Stomach (tissue), 19 donors: Measurements from ENCODE around the gene USP17L22. TPM values are rescaled to one million over a fixed set of nuclear protein-coding genes. Genes with fewer than 3 reads are reported as not detected.
A peak's percentile ranks its signal among the peaks of the same experiment; 100 is the strongest.
"Not testable (repeated sequence)": the region's sequence is repeated elsewhere in the genome, so short reads cannot be mapped to it uniquely, and the experiment has no call there.

Experiments
- DNase-seq, 2 donors: peaks; one replicate each; pipeline versions ENCODE4 v3.0.0 to v3.0.0-alpha.2; 2013 to 2019
- H3K27ac ChIP-seq, 5 donors: fragments of 200-600 bp in 4 of 5; sonication (generic) in 4 of 5; one replicate each; pipeline ENCODE4 v1.5.1; 2013 to 2019; ENCODE audit warnings: mild to moderate bottlenecking in 1 of 5, moderate library complexity in 1 of 5
- H3K27me3 ChIP-seq, 3 donors: fragments of 200-600 bp; sonication (generic); one replicate each; pipeline ENCODE4 v1.5.1; 2017 to 2019; ENCODE audit warnings: mixed run types in 1 of 3
- H3K36me3 ChIP-seq, 4 donors: fragments of 200-600 bp; sonication (generic); 1 replicate in 3 of 4; 2 replicates in 1 of 4; pipeline ENCODE4 v1.5.1; 2016 to 2019
- H3K4me1 ChIP-seq, 4 donors: fragments of 200-600 bp; sonication (generic); one replicate each; pipeline ENCODE4 v1.5.1; 2016 to 2019
- H3K4me3 ChIP-seq, 4 donors: fragments of 200-600 bp; sonication (generic) in 3 of 4; one replicate each; pipeline ENCODE4 v1.5.1; 2016 to 2019; ENCODE audit warnings: mild to moderate bottlenecking in 1 of 4
- H3K9me3 ChIP-seq, 4 donors: fragments of 200-600 bp; sonication (generic); one replicate each; pipeline ENCODE4 v1.5.1; 2016 to 2019
- WGBS, 5 donors: extraction: QIAGEN DNeasy Blood & Tissue Kit in 3 of 5; methylation state at CpG; one replicate each; pipeline versions ENCODE4 v1.1.5 to v1.1.7; 2013 to 2018; 5-methylcytosine and 5-hydroxymethylcytosine counted together
- intact Hi-C: fragments of 100-400 bp; cut with DNase I; formaldehyde crosslinking; loops from one replicate; pipeline ENCODE4 v1.15.1; 2023; ENCODE audit warnings: low total_unique reads
- long read RNA-seq, 10 donors: transcript quantifications; one replicate each; lab custom pipeline, GENCODE V29; 2026
- polyA plus RNA-seq, 3 donors: library from polyadenylated mRNA; stranded (reverse); fragments of 200-250 nt; gene quantifications; one replicate each; pipeline ENCODE4 v1.2.3, GENCODE V29; 2013
- total RNA-seq, 5 donors: library from RNA; depleted of rRNA; stranded (reverse); fragments of >200 nt; gene quantifications; one replicate each; pipeline versions ENCODE4 v1.1.0 to v1.2.3, GENCODE V29; 2014 to 2016
- donor health status: healthy with polysubstance abuse.
- donor health status: Bipolar disorder and iron deficiency.
- donor health status: healthy.

Gene USP17L22
- not detected for total RNA-seq
- polyA plus RNA-seq: not detected
- long read RNA-seq, donor 1: 0 reads
- long read RNA-seq, donor 2: 0 reads
- long read RNA-seq, donor 3: 0 reads
- long read RNA-seq, donor 4: 0 reads
- long read RNA-seq, donor 5: 0 reads
- long read RNA-seq, donor 6: 0 reads
- long read RNA-seq, donor 7: 0 reads
- long read RNA-seq, donor 8: 0 reads
- long read RNA-seq, donor 9: 0 reads
- long read RNA-seq, donor 10: 0 reads

DNA sequence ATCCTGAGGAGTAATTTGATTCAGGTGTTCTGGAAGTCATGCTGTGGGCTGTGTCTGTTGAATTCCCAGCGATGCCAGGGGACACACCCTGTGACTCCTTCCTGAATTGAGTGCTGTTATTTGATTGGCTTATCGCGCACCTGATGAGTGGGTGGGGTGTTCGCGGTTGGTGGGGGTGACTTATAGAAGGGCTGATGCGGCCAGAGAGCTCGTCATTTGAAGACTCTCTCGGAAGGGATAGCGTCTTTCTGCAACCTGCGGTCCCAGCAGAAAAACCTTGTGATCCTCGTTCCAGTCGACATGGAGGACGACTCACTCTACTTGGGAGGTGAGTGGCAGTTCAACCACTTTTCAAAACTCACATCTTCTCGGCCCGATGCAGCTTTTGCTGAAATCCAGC, at the start of gene USP17L22:
USP17L22 (plus strand) TSS at position 301 of the 400 bp plus-strand sequence; CDS start at position 301, 0 bp downstream.
- H3K27ac ChIP-seq, H3K27me3 ChIP-seq, H3K9me3 ChIP-seq, DNase-seq, H3K36me3 ChIP-seq, H3K4me1 ChIP-seq, intact Hi-C loops, H3K4me3 ChIP-seq: not testable (repeated sequence)
- no CpG with 5 or more reads among the region's 15 CpGs for WGBS, 5 donors

GRCh38 chr4:9219852-9220251, 47.6 kb upstream of the USP17L22 start, which contains the start of gene USP17L12:
TSS of gene USP17L12 (plus strand) at chr4:9220152. CDS start at chr4:9220152, 0 bp downstream.
- WGBS, 5 donors: no CpG with 5 or more reads among the region's 13 CpGs
- H3K4me1 ChIP-seq, H3K27ac ChIP-seq, intact Hi-C loops, H3K9me3 ChIP-seq, H3K27me3 ChIP-seq, H3K4me3 ChIP-seq, H3K36me3 ChIP-seq, DNase-seq: not testable (repeated sequence)

DNA sequence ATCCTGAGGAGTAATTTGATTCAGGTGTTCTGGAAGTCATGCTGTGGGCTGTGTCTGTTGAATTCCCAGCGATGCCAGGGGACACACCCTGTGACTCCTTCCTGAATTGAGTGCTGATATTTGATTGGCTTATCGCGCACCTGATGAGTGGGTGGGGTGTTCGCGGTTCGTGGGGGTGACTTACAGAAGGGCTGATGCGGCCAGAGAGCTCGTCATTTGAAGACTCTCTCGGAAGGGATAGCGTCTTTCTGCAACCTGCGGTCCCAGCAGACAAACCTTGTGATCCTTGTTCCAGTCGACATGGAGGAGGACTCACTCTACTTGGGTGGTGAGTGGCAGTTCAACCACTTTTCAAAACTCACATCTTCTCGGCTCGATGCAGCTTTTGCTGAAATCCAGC, 42.8 kb upstream of the USP17L22 start, which contains the start of gene USP17L13:
USP17L13 (plus strand) TSS at position 301 of the 400 bp plus-strand sequence; CDS start at position 301, 0 bp downstream.
- H3K4me1 ChIP-seq, H3K27ac ChIP-seq, intact Hi-C loops, H3K4me3 ChIP-seq, H3K27me3 ChIP-seq, DNase-seq, H3K36me3 ChIP-seq, H3K9me3 ChIP-seq: not testable (repeated sequence)
- no CpG with 5 or more reads among the region's 14 CpGs for WGBS, 5 donors

GRCh38 chr4:9230249-9230648, 37.2 kb upstream of the USP17L22 start:
- H3K27ac ChIP-seq, H3K4me3 ChIP-seq, H3K4me1 ChIP-seq, H3K27me3 ChIP-seq, H3K9me3 ChIP-seq, H3K36me3 ChIP-seq, intact Hi-C loops: not testable (repeated sequence)
- WGBS, 5 donors: 88 to 92% (median 89%) methylated on average over 2 to 5 of the region's 8 CpGs
- DNase-seq: peak in 1 of 2 donors; percentile 22

- H3K4me1 ChIP-seq, H3K27ac ChIP-seq, H3K9me3 ChIP-seq, H3K4me3 ChIP-seq, H3K36me3 ChIP-seq, intact Hi-C loops, DNase-seq, H3K27me3 ChIP-seq: not testable (repeated sequence)
- no CpG with 5 or more reads among the region's 15 CpGs for WGBS, 5 donors
These were observed 33.3 kb upstream of the USP17L22 start, which contains the start of gene USP17L15 for GRCh38 chr4:9234085-9234484. TSS of gene USP17L15 (plus strand) at chr4:9234385. CDS start at chr4:9234385, 0 bp downstream.

GRCh38 chr4:9238461-9238860, 29.0 kb upstream of the USP17L22 start:
- H3K27me3 ChIP-seq, H3K27ac ChIP-seq, H3K4me1 ChIP-seq, H3K9me3 ChIP-seq, H3K4me3 ChIP-seq, H3K36me3 ChIP-seq, intact Hi-C loops: not testable (repeated sequence)
- 77 to 84% (median 83%) methylated on average over 8 to 11 of the region's 12 CpGs; no CpG with 5 or more reads in 2 of the 5 donors for WGBS, 5 donors
- peak; percentile 1 to 18 for DNase-seq

GRCh38 chr4:9243579-9243978, 23.8 kb upstream of the USP17L22 start, which contains the start of gene USP17L17:
TSS of gene USP17L17 (plus strand) at chr4:9243879. CDS start at chr4:9243879, 0 bp downstream.
- H3K4me1 ChIP-seq, DNase-seq, H3K4me3 ChIP-seq, H3K27me3 ChIP-seq, H3K36me3 ChIP-seq, H3K27ac ChIP-seq, intact Hi-C loops, H3K9me3 ChIP-seq: not testable (repeated sequence)
- WGBS, 5 donors: 86 to 98% (median 96%) methylated on average over 5 to 7 of the region's 14 CpGs

DNA sequence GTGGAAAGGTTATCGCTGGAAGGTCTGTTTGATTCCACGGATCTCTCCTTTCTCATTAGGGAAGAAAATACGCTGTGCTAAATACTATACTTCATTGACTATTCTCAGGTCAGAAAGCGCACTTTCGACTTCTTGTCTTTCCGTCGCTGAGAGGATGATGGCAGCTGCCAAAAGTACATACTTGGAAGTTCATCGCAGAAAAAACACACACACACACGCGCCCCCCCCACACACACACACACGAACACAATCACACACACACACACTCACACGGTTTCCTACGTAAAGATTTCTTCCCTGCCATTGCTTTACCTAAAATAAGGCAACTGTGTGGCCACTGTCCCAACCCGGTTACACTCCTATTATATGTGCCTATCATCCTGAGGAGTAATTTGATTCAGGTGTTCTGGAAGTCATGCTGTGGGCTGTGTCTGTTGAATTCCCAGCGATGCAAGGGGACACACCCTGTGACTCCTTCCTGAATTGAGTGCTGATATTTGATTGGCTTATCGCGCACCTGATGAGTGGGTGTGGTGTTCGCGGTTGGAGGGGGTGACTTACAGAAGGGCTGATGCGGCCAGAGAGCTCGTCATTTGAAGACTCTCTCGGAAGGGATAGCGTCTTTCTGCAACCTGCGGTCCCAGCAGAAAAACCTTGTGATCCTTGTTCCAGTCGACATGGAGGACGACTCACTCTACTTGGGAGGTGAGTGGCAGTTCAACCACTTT, 19.3 kb upstream of the USP17L22 start, which contains the start of gene USP17L18:
USP17L18 (plus strand) TSS at position 678 of the 728 bp plus-strand sequence; CDS start at position 678, 0 bp downstream.
- peak; percentile 3 to 26 for DNase-seq
- H3K27ac ChIP-seq, H3K4me3 ChIP-seq, intact Hi-C loops, H3K36me3 ChIP-seq, H3K27me3 ChIP-seq, H3K9me3 ChIP-seq, H3K4me1 ChIP-seq: not testable (repeated sequence)
- 84 to 92% (median 87%) methylated on average over 8 to 20 of the region's 26 CpGs for WGBS, 5 donors

DNA sequence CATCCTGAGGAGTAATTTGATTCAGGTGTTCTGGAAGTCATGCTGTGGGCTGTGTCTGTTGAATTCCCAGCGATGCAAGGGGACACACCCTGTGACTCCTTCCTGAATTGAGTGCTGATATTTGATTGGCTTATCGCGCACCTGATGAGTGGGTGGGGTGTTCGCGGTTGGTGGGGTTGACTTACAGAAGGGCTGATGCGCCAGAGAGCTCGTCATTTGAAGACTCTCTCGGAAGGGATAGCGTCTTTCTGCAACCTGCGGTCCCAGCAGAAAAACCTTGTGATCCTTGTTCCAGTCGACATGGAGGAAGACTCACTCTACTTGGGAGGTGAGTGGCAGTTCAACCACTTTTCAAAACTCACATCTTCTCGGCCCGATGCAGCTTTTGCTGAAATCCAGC, 14.3 kb upstream of the USP17L22 start, which contains the start of gene USP17L19:
USP17L19 (plus strand) TSS at position 301 of the 400 bp plus-strand sequence; CDS start at position 301, 0 bp downstream.
- H3K27ac ChIP-seq, intact Hi-C loops, DNase-seq, H3K4me3 ChIP-seq, H3K27me3 ChIP-seq, H3K36me3 ChIP-seq, H3K9me3 ChIP-seq, H3K4me1 ChIP-seq: not testable (repeated sequence)
- no CpG with 5 or more reads among the region's 13 CpGs for WGBS, 5 donors

DNA sequence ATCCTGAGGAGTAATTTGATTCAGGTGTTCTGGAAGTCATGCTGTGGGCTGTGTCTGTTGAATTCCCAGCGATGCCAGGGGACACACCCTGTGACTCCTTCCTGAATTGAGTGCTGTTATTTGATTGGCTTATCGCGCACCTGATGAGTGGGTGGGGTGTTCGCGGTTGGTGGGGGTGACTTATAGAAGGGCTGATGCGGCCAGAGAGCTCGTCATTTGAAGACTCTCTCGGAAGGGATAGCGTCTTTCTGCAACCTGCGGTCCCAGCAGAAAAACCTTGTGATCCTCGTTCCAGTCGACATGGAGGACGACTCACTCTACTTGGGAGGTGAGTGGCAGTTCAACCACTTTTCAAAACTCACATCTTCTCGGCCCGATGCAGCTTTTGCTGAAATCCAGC, 9.6 kb upstream of the USP17L22 start, which contains the start of gene USP17L20:
USP17L20 (plus strand) TSS at position 301 of the 400 bp plus-strand sequence; CDS start at position 301, 0 bp downstream.
- H3K4me3 ChIP-seq, H3K9me3 ChIP-seq, H3K36me3 ChIP-seq, H3K27ac ChIP-seq, intact Hi-C loops, DNase-seq, H3K27me3 ChIP-seq, H3K4me1 ChIP-seq: not testable (repeated sequence)
- no CpG with 5 or more reads among the region's 15 CpGs for WGBS, 5 donors

DNA sequence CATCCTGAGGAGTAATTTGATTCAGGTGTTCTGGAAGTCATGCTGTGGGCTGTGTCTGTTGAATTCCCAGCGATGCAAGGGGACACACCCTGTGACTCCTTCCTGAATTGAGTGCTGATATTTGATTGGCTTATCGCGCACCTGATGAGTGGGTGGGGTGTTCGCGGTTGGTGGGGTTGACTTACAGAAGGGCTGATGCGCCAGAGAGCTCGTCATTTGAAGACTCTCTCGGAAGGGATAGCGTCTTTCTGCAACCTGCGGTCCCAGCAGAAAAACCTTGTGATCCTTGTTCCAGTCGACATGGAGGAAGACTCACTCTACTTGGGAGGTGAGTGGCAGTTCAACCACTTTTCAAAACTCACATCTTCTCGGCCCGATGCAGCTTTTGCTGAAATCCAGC, 4.8 kb upstream of the USP17L22 start, which contains the start of gene USP17L21:
USP17L21 (plus strand) TSS at position 301 of the 400 bp plus-strand sequence; CDS start at position 301, 0 bp downstream.
- DNase-seq, H3K4me1 ChIP-seq, H3K27ac ChIP-seq, H3K27me3 ChIP-seq, H3K9me3 ChIP-seq, intact Hi-C loops, H3K4me3 ChIP-seq, H3K36me3 ChIP-seq: not testable (repeated sequence)
- WGBS, 5 donors: no CpG with 5 or more reads among the region's 13 CpGs
